HCT116 (cell line): ENCODE measurements around the gene AVPR1B. TPM values are rescaled to one million over a fixed set of nuclear protein-coding genes. Genes with fewer than 3 reads are reported as not detected.

Experiments
- ATAC-seq: fragments of 200-7000 bp; cut with Tn5 transposase; 2 replicates; pipeline ENCODE4 v1.9.1; 2020; ENCODE audit warnings: mild to moderate bottlenecking, moderate library complexity
- BruUV-seq: library from RNA; stranded (reverse); fragments of 400-500 nt; replicated peaks from 2 replicates; lab custom pipeline; 2021; lab: Mats Ljungman, UMichigan
- CTCF ChIA-PET: fragments of 300-600 bp; sonication (Branson Sonifier 250); formaldehyde crosslinking; loops from one replicate; lab custom pipeline; 2021; ENCODE audit warnings: antibody characterized with exemption; lab: Charles Lee
- POLR2A ChIA-PET: fragments of 300-600, 350-600 bp; sonication (Branson Sonifier 250); formaldehyde crosslinking; loops from one replicate; lab custom pipeline; 2021; ENCODE audit warnings: antibody characterized with exemption; lab: Charles Lee
- RAD21 ChIA-PET, 2 experiments: fragments of 300-600 bp; sonication (Branson Sonifier 250); formaldehyde crosslinking; loops; one replicate each; lab custom pipeline; 2023; ENCODE audit warnings: low total read pairs in 2 of 2; ENCODE audit not compliant: uncharacterized antibody in 2 of 2, unreplicated experiment in 2 of 2, low non-redundant PET in 1 of 2; lab: Charles Lee
- DNase-seq: peaks from one replicate; pipeline ENCODE4 v3.0.0-alpha.2; 2010; ENCODE audit warnings: low read depth, low spot score
- H2AFZ ChIP-seq: fragments of 200-600 bp; shearing (Covaris generic), sonication (generic); 2 replicates; pipeline ENCODE4 v1.6.1; 2017; ENCODE audit warnings: low read depth, mixed run types, mixed read lengths, antibody characterized with exemption, low read length; ENCODE audit not compliant: poor library complexity, severe bottlenecking
- H3K27ac ChIP-seq: 2 replicates; pipeline ENCODE4 v1.5.1; 2012; ENCODE audit warnings: low read depth, low read length
- H3K27me3 ChIP-seq: fragments of 200-600 bp; sonication (generic); 2 replicates; pipeline ENCODE4 v1.6.1; 2016; ENCODE audit warnings: mixed run types, low read length, mixed read lengths; ENCODE audit not compliant: insufficient read depth
- H3K36me3 ChIP-seq, 2 experiments: fragments of 200-500 bp in 1 of 2; fragments of 200-600 bp in 1 of 2; sonication (Bioruptor generic) in 1 of 2; sonication (generic) in 1 of 2; 2 replicates each; pipeline versions ENCODE4 v1.5.1 to v1.6.1; 2014 to 2016; ENCODE audit warnings: low read length in 2 of 2, inconsistent platforms in 1 of 2, mixed read lengths in 1 of 2, mixed run types in 1 of 2; ENCODE audit not compliant: insufficient read depth in 2 of 2, control insufficient read depth in 1 of 2
- H3K4me1 ChIP-seq, 2 experiments: fragments of 200-600 bp in 1 of 2; sonication (generic) in 1 of 2; 2 replicates each; pipeline versions ENCODE4 v1.5.1 to v1.6.1; 2012 to 2017; ENCODE audit warnings: low read length in 2 of 2, inconsistent platforms in 1 of 2, mild to moderate bottlenecking in 1 of 2, mixed read lengths in 1 of 2, mixed run types in 1 of 2, moderate library complexity in 1 of 2; ENCODE audit not compliant: insufficient read depth in 2 of 2, control insufficient read depth in 1 of 2
- H3K4me2 ChIP-seq: fragments of 200-600 bp; sonication (generic); 2 replicates; pipeline ENCODE4 v1.6.1; 2017; ENCODE audit warnings: mixed run types, low read length, mixed read lengths
- H3K4me3 ChIP-seq, 2 experiments: fragments of 200-600 bp in 1 of 2; sonication (generic) in 1 of 2; replicated peaks in 1 of 2; 2 replicates each; pipeline ENCODE4 v1.5.1; 2011 to 2016; ENCODE audit warnings: low read length in 2 of 2, control low read depth in 1 of 2, low read depth in 1 of 2, mild to moderate bottlenecking in 1 of 2, mixed read lengths in 1 of 2, mixed run types in 1 of 2
- H3K79me2 ChIP-seq: fragments of 200-600 bp; sonication (generic); 2 replicates; pipeline ENCODE4 v1.6.1; 2017; ENCODE audit warnings: mild to moderate bottlenecking, mixed run types, low read length, moderate library complexity, mixed read lengths; ENCODE audit not compliant: insufficient read depth
- H3K9ac ChIP-seq: fragments of 200-600 bp; sonication (generic); 2 replicates; pipeline ENCODE4 v1.6.1; 2016; ENCODE audit warnings: low read length, mixed read lengths
- H3K9me2 ChIP-seq: fragments of 200-600 bp; sonication (generic), shearing (Covaris generic); 2 replicates; pipeline ENCODE4 v1.6.1; 2017; ENCODE audit warnings: mixed run types, mild to moderate bottlenecking, moderate library complexity; ENCODE audit not compliant: insufficient read depth
- H3K9me3 ChIP-seq, 2 experiments: fragments of 200-500 bp in 1 of 2; fragments of 200-600 bp in 1 of 2; sonication (Bioruptor generic) in 1 of 2; sonication (generic) in 1 of 2; 2 replicates each; pipeline ENCODE4 v1.6.1; 2014 to 2017; ENCODE audit warnings: low read length in 2 of 2, mixed read lengths in 2 of 2, inconsistent platforms in 1 of 2, low read depth in 1 of 2, mild to moderate bottlenecking in 1 of 2, mixed run types in 1 of 2, moderate library complexity in 1 of 2; ENCODE audit not compliant: control insufficient read depth in 1 of 2, insufficient read depth in 1 of 2
- H4K20me1 ChIP-seq: fragments of 200-600 bp; sonication (generic), shearing (Covaris generic); 2 replicates; pipeline ENCODE4 v1.6.1; 2017; ENCODE audit warnings: mixed run types, mild to moderate bottlenecking, moderate library complexity; ENCODE audit not compliant: insufficient read depth
- CEBPB ChIP-seq: IDR thresholded peaks from 2 replicates; pipeline ENCODE4 v1.6.1; 2012; ENCODE audit warnings: low read depth
- CTCF ChIP-seq, 3 experiments: fragments of 200-600 bp in 1 of 3; sonication (generic) in 1 of 3; IDR thresholded peaks in 2 of 3; conservative IDR thresholded peaks in 1 of 3; 2 replicates each; pipeline ENCODE4 v1.5.1; 2012 to 2017; ENCODE audit warnings: low read depth in 2 of 3, low read length in 2 of 3, antibody characterized with exemption in 1 of 3, borderline replicate concordance in 1 of 3, control low read depth in 1 of 3, mild to moderate bottlenecking in 1 of 3, mixed read lengths in 1 of 3, mixed run types in 1 of 3, moderate library complexity in 1 of 3; ENCODE audit not compliant: insufficient read depth in 1 of 3
- EGR1 ChIP-seq: IDR thresholded peaks from 2 replicates; pipeline ENCODE4 v1.6.1; 2012; ENCODE audit warnings: low read depth
- EZH2 ChIP-seq: fragments of 200-600 bp; sonication (generic); IDR thresholded peaks from 2 replicates; pipeline ENCODE4 v1.6.1; 2017; ENCODE audit warnings: antibody characterized with exemption, mixed run types
- JUND ChIP-seq: IDR thresholded peaks from 2 replicates; pipeline ENCODE4 v1.6.1; 2012
- POLR2AphosphoS5 ChIP-seq: IDR thresholded peaks from 2 replicates; pipeline ENCODE4 v1.6.1; 2011; ENCODE audit warnings: mild to moderate bottlenecking, low read depth, low read length, moderate library complexity
- RAD21 ChIP-seq: IDR thresholded peaks from 2 replicates; pipeline ENCODE4 v1.6.1; 2012; ENCODE audit warnings: low read depth, mild to moderate bottlenecking
- SIN3A ChIP-seq: IDR thresholded peaks from 2 replicates; pipeline ENCODE4 v1.6.1; 2012; ENCODE audit warnings: low read depth
- SP1 ChIP-seq: IDR thresholded peaks from 2 replicates; pipeline ENCODE4 v1.6.1; 2012; ENCODE audit warnings: low read depth
- TCF7L2 ChIP-seq: IDR thresholded peaks from 2 replicates; pipeline ENCODE4 v1.7.0; 2011; ENCODE audit warnings: borderline replicate concordance, inconsistent platforms; ENCODE audit not compliant: insufficient read depth, insufficient read length; ENCODE audit errors: extremely low read depth
- YY1 ChIP-seq: IDR thresholded peaks from 2 replicates; pipeline ENCODE4 v1.6.1; 2011; ENCODE audit warnings: low read length, low read depth, moderate library complexity, mild to moderate bottlenecking; ENCODE audit not compliant: insufficient replicate concordance; ENCODE audit errors: extremely low read depth
- ZBTB33 ChIP-seq: IDR thresholded peaks from 2 replicates; pipeline ENCODE4 v1.6.1; 2011; ENCODE audit warnings: mild to moderate bottlenecking, low read length, moderate library complexity; ENCODE audit not compliant: insufficient replicate concordance; ENCODE audit errors: extremely low read depth
- ZFX ChIP-seq: fragments of 450-650 bp; IDR thresholded peaks from 2 replicates; pipeline ENCODE4 v1.6.1; 2017
- ZNF274 ChIP-seq: fragments of 200-500 bp; sonication (Bioruptor generic); IDR thresholded peaks from 2 replicates; pipeline ENCODE4 v1.6.1; 2014; ENCODE audit warnings: mild to moderate bottlenecking, low read depth, low read length, inconsistent platforms
- intact Hi-C: fragments of 100-400 bp; cut with micrococcal nuclease; formaldehyde crosslinking; loops from 2 replicates; pipeline ENCODE4 v1.10.0; 2022
- total RNA-seq: library from RNA; stranded (reverse); gene quantifications from one replicate; pipeline ENCODE4 v1.2.1, GENCODE V29; 2021; ENCODE audit not compliant: unreplicated experiment
- TF ChIP-seq, protein P1 (sequence below): IDR thresholded peaks from 2 replicates; pipeline ENCODE4 v1.6.1; 2012; ENCODE audit warnings: low read depth
- TF ChIP-seq, protein P2 (sequence below): IDR thresholded peaks from 2 replicates; pipeline ENCODE4 v1.6.1; 2012
- TF ChIP-seq, protein P3 (sequence below): IDR thresholded peaks from 2 replicates; pipeline ENCODE4 v1.6.1; 2012

The AVPR1B gene
- total RNA-seq, 1 experiment from 2014 or later = not detected

DNA sequence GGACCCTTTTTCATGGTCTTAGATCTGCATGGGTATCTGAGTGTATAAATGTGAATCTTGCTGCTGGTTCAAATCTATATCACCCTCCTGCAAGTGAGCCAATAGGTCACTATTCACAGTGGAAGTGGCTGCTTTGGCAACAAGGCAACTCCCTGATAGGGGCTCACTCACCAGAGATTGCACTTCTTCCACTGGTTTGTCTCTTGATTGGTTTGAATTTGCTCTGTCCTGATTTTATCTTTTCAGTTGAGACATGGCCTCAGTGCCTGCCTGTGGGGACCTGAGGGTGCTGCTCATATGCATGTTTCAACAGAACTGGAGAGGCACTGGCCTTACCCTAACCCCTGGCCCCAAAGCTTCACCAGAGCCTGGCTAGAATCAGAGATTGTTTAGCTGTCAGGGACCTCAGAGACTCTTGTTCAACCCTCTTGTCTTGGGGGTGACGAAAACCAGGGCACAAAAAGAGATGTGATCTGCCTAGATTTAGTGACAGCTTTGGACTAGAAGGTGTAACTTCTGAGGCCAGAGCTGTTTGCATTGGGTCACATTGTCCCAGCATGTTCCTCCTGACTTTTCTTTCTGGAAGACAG is 16.9 kb downstream of the AVPR1B start (continued):
- TF ChIP-seq, protein P1, sequence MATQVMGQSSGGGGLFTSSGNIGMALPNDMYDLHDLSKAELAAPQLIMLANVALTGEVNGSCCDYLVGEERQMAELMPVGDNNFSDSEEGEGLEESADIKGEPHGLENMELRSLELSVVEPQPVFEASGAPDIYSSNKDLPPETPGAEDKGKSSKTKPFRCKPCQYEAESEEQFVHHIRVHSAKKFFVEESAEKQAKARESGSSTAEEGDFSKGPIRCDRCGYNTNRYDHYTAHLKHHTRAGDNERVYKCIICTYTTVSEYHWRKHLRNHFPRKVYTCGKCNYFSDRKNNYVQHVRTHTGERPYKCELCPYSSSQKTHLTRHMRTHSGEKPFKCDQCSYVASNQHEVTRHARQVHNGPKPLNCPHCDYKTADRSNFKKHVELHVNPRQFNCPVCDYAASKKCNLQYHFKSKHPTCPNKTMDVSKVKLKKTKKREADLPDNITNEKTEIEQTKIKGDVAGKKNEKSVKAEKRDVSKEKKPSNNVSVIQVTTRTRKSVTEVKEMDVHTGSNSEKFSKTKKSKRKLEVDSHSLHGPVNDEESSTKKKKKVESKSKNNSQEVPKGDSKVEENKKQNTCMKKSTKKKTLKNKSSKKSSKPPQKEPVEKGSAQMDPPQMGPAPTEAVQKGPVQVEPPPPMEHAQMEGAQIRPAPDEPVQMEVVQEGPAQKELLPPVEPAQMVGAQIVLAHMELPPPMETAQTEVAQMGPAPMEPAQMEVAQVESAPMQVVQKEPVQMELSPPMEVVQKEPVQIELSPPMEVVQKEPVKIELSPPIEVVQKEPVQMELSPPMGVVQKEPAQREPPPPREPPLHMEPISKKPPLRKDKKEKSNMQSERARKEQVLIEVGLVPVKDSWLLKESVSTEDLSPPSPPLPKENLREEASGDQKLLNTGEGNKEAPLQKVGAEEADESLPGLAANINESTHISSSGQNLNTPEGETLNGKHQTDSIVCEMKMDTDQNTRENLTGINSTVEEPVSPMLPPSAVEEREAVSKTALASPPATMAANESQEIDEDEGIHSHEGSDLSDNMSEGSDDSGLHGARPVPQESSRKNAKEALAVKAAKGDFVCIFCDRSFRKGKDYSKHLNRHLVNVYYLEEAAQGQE = no peak
- TF ChIP-seq ZNF274 (no peak), YY1 (no peak)

GRCh38 chr1:206098242-206098919 is 18.8 kb downstream of the AVPR1B start:
- ChIA-PET RAD21 (no interaction called here), CTCF (interaction anchor here (1.1 to 3.0 kb wide), 2 partner anchors 7 to 121 kb away, joined by 3 to 21 read pairs; no protein-coding TSS in a partner anchor), POLR2A (no interaction called here)
- Histone ChIP-seq H3K79me2 (no peaks in the 10 kb centered on the region), H3K36me3 (no peaks in the 10 kb centered on the region), H4K20me1 (no peaks in the 10 kb centered on the region), H3K27me3 (peaks cover 5% of the 10 kb centered on the region; the same call in 1 of the 2 replicates), H2AFZ (no peak overlapping the region), H3K9ac (no peak overlapping the region), H3K9me2 (no peaks in the 10 kb centered on the region), H3K4me2 (no peak overlapping the region), H3K4me3 (no peak overlapping the region), H3K9me3 (no peaks in the 10 kb centered on the region), H3K4me1 (no peaks in the 10 kb centered on the region), H3K27ac (no peak overlapping the region)
- DNase-seq = no peak
- BruUV-seq = no TSS peak
- intact Hi-C loops = no loop called here
- no peak for ATAC-seq
- TF ChIP-seq SP1 = no peak
- no peak for TF ChIP-seq RAD21
- TF ChIP-seq CTCF (IDR thresholded peaks at IDR 0.05 in 2 of 3, conservative IDR thresholded peaks at IDR 0.05 in 1 of 3; ENCODE audit: borderline replicate concordance in 1 of 3, insufficient read depth in 1 of 3, low read depth in 2 of 3, low read length in 2 of 3) = no peak
- no peak for TF ChIP-seq POLR2AphosphoS5
- no peak for TF ChIP-seq ZFX
- no peak for TF ChIP-seq TCF7L2
- no peak for TF ChIP-seq ZBTB33
- no peak for TF ChIP-seq SIN3A
- TF ChIP-seq, protein P2, sequence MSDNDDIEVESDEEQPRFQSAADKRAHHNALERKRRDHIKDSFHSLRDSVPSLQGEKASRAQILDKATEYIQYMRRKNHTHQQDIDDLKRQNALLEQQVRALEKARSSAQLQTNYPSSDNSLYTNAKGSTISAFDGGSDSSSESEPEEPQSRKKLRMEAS = no peak
- TF ChIP-seq, protein P3, sequence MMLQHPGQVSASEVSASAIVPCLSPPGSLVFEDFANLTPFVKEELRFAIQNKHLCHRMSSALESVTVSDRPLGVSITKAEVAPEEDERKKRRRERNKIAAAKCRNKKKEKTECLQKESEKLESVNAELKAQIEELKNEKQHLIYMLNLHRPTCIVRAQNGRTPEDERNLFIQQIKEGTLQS = no peak
- TF ChIP-seq CEBPB = no peak
- no peak for TF ChIP-seq EGR1
- TF ChIP-seq JUND = no peak
- TF ChIP-seq EZH2 = no peak
